HG02938 (cell line): Measurements from ENCODE around the gene AK3.
"Not testable (repeated sequence)": the region's sequence is repeated elsewhere in the genome, so short reads cannot be mapped to it uniquely, and the experiment has no call there.

Experiments used
- ATAC-seq: cut with Tn5 transposase; IDR thresholded peaks from one replicate; pipeline ENCODE4 v1.9.1; 2021; ENCODE audit warnings: mild to moderate bottlenecking, moderate library complexity; ENCODE audit not compliant: unreplicated experiment

The AK3 gene

GRCh38 chr9:4740638-4741364, at the start of gene AK3:
Gene AK3 (minus strand): TSS chr9:4741202. CDS start chr9:4741087, 115 bp downstream.
- peak; percentile 70 for ATAC-seq

GRCh38 chr9:4788703-4789102, 47.7 kb upstream of the AK3 start:
- no peak for ATAC-seq

- ATAC-seq = no peak
Observed at GRCh38 chr9:4787876-4788275, 46.9 kb upstream of the AK3 start.

GRCh38 chr9:4786599-4786998, 45.6 kb upstream of the AK3 start:
- ATAC-seq = no peak

- ATAC-seq = no peak
Observed at GRCh38 chr9:4784403-4784802, 43.4 kb upstream of the AK3 start.

GRCh38 chr9:4783191-4783590, 42.2 kb upstream of the AK3 start:
- ATAC-seq = not testable (repeated sequence)

GRCh38 chr9:4781408-4781807, 40.4 kb upstream of the AK3 start:
- ATAC-seq = no peak

GRCh38 chr9:4780651-4781050, 39.6 kb upstream of the AK3 start:
- no peak for ATAC-seq

- not testable (repeated sequence) for ATAC-seq
Observed at GRCh38 chr9:4774958-4775357, 34.0 kb upstream of the AK3 start.

GRCh38 chr9:4774209-4774608, 33.2 kb upstream of the AK3 start:
- ATAC-seq = no peak

- no peak for ATAC-seq
Observed at GRCh38 chr9:4771788-4772187, 30.8 kb upstream of the AK3 start.

GRCh38 chr9:4769321-4770080, 28.5 kb upstream of the AK3 start:
- ATAC-seq = no peak

- ATAC-seq = no peak
Observed at GRCh38 chr9:4768681-4769080, 27.7 kb upstream of the AK3 start.

GRCh38 chr9:4764033-4764432, 23.0 kb upstream of the AK3 start:
- no peak for ATAC-seq

- ATAC-seq = no peak
Observed at GRCh38 chr9:4762886-4763541, 22.0 kb upstream of the AK3 start.

GRCh38 chr9:4762108-4762885, 21.3 kb upstream of the AK3 start:
- ATAC-seq = peak; percentile 88

- ATAC-seq = no peak
Observed at GRCh38 chr9:4760122-4760521, 19.1 kb upstream of the AK3 start.

GRCh38 chr9:4756420-4756819, 15.4 kb upstream of the AK3 start:
- no peak for ATAC-seq

- ATAC-seq = no peak
Observed at GRCh38 chr9:4755026-4755609, 14.1 kb upstream of the AK3 start.

GRCh38 chr9:4754530-4754929, 13.5 kb upstream of the AK3 start:
- ATAC-seq = not testable (repeated sequence)
